Gastroesophageal sphincter (tissue), 4 donors: Measurements from ENCODE around the gene KBTBD6. TPM values are rescaled to one million over a fixed set of nuclear protein-coding genes. Genes with fewer than 3 reads are reported as not detected.
"Not testable (repeated sequence)": the region's sequence is repeated elsewhere in the genome, so short reads cannot be mapped to it uniquely, and the experiment has no call there.

Source experiments
- ATAC-seq: fragments of 150-250 bp; one replicate; pipeline ENCODE4 v1.9.1; 2016; ENCODE audit warnings: mild to moderate bottlenecking, moderate library complexity
- H3K27ac ChIP-seq, 4 donors: fragments of 200-600 bp; sonication (generic) in 3 of 4; 1 replicate in 3 of 4; 2 replicates in 1 of 4; pipeline ENCODE4 v1.5.1; 2016 to 2019
- H3K27me3 ChIP-seq: fragments of 200-600 bp; sonication (generic); one replicate; pipeline ENCODE4 v1.5.1; 2019
- H3K36me3 ChIP-seq, 2 donors: fragments of 200-600 bp; sonication (generic); one replicate each; pipeline ENCODE4 v1.5.1; 2019; ENCODE audit warnings: control low read depth in 1 of 2
- H3K4me1 ChIP-seq, 3 donors: fragments of 200-600 bp; sonication (generic); 1 replicate in 2 of 3; 2 replicates in 1 of 3; pipeline ENCODE4 v1.5.1; 2016 to 2019; ENCODE audit warnings: control low read depth in 2 of 3
- H3K4me3 ChIP-seq, 2 donors: fragments of 200-600 bp; sonication (generic); one replicate each; pipeline ENCODE4 v1.5.1; 2019; ENCODE audit warnings: mild to moderate bottlenecking in 1 of 2, moderate library complexity in 1 of 2
- H3K9me3 ChIP-seq, 3 donors: fragments of 200-600 bp; sonication (generic); one replicate each; pipeline ENCODE4 v1.5.1; 2017 to 2019; ENCODE audit warnings: control low read depth in 2 of 3
- EP300 ChIP-seq: sonication (generic); formaldehyde crosslinking; IDR thresholded peaks from one replicate; pipeline ENCODE4 v1.6.1; 2017; ENCODE audit warnings: antibody characterized with exemption, mild to moderate bottlenecking
- POLR2A ChIP-seq, 2 donors: fragments of 450-650 bp; IDR thresholded peaks; one replicate each; pipeline ENCODE4 v1.6.1; 2017; ENCODE audit warnings: antibody characterized with exemption in 2 of 2, mild to moderate bottlenecking in 2 of 2, moderate library complexity in 1 of 2
- POLR2AphosphoS5 ChIP-seq: sonication (generic); formaldehyde crosslinking; IDR thresholded peaks from one replicate; pipeline ENCODE4 v1.6.1; 2017; ENCODE audit warnings: antibody characterized with exemption
- WGBS, 2 donors: methylation state at CpG; one replicate each; pipeline ENCODE4 v1.1.5; 2018; ENCODE audit warnings: low coverage in 1 of 2; 5-methylcytosine and 5-hydroxymethylcytosine counted together
- total RNA-seq, 4 donors: library from RNA; depleted of rRNA; stranded (reverse); fragments of >200 nt; gene quantifications; one replicate each; pipeline ENCODE4 v1.1.0, GENCODE V29; 2016
- TF ChIP-seq, protein P1 (sequence below), 4 experiments: fragments of 200-600 bp in 2 of 4; fragments of 450-650 bp in 2 of 4; sonication (generic) in 1 of 4; IDR thresholded peaks; one replicate each; pipeline ENCODE4 v1.5.1; 2017 to 2019; ENCODE audit warnings: antibody characterized with exemption in 4 of 4, mild to moderate bottlenecking in 2 of 4, moderate library complexity in 2 of 4

KBTBD6 gene
- total RNA-seq, 4 donors from 2014 or later: 6.1 to 9.8 (median 8.7) TPM

DNA sequence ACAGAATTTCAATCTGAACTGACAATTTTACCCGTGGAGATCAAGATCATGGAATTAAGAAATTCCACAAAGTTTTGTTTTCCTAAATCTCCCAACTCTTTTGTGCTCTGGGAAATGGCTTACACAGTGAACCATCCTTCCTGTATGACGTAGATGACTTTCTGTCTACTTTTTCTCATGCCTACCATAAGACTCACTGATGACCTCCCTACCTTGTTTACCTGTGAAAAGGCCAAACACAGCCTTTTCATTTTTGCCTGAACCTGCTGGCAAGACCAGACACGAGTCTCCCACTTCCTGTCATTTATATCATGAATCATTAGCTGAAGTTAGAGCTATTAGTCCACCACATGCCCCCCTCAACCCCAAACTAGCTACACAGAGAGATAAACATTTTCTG, 4.6 kb upstream of the KBTBD6 start:
- TF ChIP-seq, protein P1, sequence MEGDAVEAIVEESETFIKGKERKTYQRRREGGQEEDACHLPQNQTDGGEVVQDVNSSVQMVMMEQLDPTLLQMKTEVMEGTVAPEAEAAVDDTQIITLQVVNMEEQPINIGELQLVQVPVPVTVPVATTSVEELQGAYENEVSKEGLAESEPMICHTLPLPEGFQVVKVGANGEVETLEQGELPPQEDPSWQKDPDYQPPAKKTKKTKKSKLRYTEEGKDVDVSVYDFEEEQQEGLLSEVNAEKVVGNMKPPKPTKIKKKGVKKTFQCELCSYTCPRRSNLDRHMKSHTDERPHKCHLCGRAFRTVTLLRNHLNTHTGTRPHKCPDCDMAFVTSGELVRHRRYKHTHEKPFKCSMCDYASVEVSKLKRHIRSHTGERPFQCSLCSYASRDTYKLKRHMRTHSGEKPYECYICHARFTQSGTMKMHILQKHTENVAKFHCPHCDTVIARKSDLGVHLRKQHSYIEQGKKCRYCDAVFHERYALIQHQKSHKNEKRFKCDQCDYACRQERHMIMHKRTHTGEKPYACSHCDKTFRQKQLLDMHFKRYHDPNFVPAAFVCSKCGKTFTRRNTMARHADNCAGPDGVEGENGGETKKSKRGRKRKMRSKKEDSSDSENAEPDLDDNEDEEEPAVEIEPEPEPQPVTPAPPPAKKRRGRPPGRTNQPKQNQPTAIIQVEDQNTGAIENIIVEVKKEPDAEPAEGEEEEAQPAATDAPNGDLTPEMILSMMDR (IDR thresholded peaks at IDR 0.05): no peak
- TF ChIP-seq POLR2AphosphoS5 (no peak), POLR2A (IDR thresholded peaks at IDR 0.05) (no peak), EP300 (no peak)
- Histone ChIP-seq H3K27ac (no peak overlapping the region), H3K4me3 (no peak overlapping the region), H3K36me3 (no peaks in the 10 kb centered on the region), H3K9me3 (no peaks in the 10 kb centered on the region), H3K27me3 (no peaks in the 10 kb centered on the region), H3K4me1 (peaks cover 0 to 11% (median 5%) of the 10 kb centered on the region in 3 donors)
- no peak for ATAC-seq
- 64 to 73% methylated on average over 3 of the region's 3 CpGs for WGBS, 2 donors

DNA sequence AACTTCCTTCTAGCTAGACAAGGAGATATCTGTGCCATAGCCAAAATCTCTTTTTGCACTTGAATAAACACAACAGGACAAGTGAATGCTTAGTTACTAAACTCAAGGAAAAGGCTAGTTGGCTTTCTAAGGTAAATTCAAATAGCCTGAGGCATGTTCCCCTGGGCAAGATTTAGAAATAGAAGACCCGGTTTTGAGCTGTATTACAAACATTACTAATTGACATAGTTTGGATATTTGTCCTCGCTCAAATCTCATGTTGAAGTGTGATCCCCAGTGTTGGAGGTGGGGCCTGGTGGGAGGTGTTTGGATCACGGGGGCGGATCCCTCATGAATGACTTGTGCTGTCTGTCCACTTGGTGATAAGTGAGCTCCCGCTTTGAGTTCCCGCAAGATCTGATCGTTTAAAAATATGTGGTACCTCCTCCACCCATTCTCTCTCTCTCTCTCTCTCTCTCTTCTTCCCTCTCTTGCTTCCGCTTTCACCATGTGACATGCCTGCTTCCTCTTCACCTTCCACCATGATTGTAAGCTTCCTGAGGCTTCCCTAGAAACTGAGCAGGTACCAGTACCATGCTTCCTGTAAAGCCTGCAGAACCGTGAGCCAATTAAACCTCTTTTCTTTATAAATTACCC, 3.9 kb upstream of the KBTBD6 start:
- Histone ChIP-seq H3K4me3 (no peak overlapping the region), H3K4me1 (peaks cover 0 to 16% (median 8%) of the 10 kb centered on the region in 3 donors), H3K27ac (no peak overlapping the region), H3K9me3 (no peaks in the 10 kb centered on the region), H3K36me3 (no peaks in the 10 kb centered on the region), H3K27me3 (no peaks in the 10 kb centered on the region)
- 83 to 90% methylated on average over 7 to 9 of the region's 9 CpGs for WGBS, 2 donors
- ATAC-seq: no peak
- no peak for TF ChIP-seq POLR2AphosphoS5
- TF ChIP-seq POLR2A (IDR thresholded peaks at IDR 0.05): no peak
- TF ChIP-seq EP300: no peak
- TF ChIP-seq, protein P1 (IDR thresholded peaks at IDR 0.05): no peak

DNA sequence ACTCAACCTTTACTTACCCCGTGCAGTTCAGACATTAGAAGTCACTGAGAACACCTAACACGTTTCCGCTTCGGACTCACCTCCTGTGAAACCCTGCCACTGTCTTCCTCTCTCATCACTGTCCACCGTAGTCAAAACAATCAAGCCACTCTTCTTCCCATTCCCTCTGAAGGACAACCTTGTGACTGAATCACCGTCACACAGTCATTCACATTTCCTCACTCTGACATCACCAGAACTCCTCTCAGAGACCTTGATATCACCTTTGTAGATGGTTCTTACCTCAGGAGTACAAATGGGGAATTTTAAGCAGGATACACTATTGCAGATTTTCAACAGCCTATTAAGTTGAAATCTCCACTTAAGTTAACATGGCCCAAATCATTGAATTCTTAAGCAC, 1.3 kb upstream of the KBTBD6 start:
- ATAC-seq: no peak
- TF ChIP-seq POLR2A (IDR thresholded peaks at IDR 0.05): no peak
- Histone ChIP-seq H3K36me3 (no peaks in the 10 kb centered on the region), H3K4me1 (peaks cover 0 to 42% (median 19%) of the 10 kb centered on the region in 3 donors), H3K27me3 (no peaks in the 10 kb centered on the region), H3K27ac (no peak overlapping the region), H3K4me3 (no peak overlapping the region), H3K9me3 (no peaks in the 10 kb centered on the region)
- WGBS, 2 donors: 92 to 100% methylated on average over 4 to 6 of the region's 6 CpGs

DNA sequence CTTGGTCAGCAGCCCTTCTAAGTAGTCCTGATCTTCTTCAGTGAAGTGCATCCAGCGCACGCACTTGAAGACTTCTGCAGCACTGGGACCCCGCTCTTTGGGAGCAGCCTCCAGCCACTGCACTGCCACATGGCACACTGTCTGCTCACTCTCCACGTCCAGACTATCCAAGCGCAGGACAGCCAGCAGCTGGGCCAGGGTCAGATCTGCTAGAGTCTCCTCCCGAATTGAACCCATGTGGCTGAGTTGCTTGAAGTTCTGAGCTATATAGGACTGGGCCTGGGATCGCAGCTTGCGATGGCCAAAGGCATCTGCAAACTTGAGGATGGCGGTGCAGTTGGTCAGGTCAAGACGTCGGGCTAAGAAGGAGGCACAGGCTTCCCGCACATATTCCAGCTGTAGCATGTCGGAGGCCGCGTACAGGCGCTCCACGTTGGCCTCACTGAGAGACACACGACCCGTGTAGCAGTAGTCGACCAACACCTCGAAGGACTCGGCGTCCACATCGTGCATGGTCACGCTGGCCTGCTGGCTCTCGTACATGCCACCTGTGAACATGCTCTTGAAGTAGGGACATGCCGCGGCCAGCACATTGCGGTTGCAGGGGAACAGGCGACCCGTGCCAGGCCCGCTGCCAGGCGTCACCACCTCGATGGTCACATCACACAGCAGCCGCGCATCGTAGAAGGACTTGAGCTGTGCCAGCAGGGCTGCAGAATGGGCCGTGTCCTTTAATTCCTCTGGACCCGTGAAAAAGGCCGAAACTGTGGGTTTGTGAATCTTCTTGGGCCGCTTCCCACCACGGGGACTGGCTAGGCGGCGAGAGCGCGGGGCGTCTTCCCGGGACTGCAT, 716 bp downstream of the KBTBD6 start:
- no CpG with 5 or more reads among the region's 48 CpGs for WGBS, 2 donors
- not testable (repeated sequence) for H3K36me3 ChIP-seq, ATAC-seq, H3K9me3 ChIP-seq, H3K27me3 ChIP-seq
- peak overlapping the region; percentile 57 to 94 (median 90) for H3K27ac ChIP-seq
- H3K4me1 ChIP-seq: peaks cover 0 to 62% (median 22%) of the 10 kb centered on the region in 3 donors
- H3K4me3 ChIP-seq: peak overlapping the region; percentile 66 to 85

DNA sequence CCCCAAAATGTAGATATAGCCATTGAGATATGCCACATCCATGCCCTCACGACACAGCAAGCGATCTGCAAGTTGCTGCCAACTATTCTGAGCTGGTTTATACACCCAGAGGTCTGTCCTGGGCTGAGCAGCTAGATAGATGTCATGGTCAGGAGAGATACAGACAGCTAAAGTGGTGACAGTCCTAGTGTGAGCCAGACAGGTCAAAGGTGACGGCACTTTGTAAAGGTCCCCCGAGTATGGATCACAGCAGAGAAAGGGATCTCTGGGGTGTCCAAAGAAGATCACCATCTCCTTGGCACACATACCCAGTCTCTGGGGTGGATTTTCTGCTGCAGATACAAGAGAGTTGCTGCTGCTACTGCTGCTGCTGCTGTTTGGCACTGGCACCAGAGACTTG, 1.4 kb downstream of the KBTBD6 start:
- H3K27ac ChIP-seq, H3K27me3 ChIP-seq, H3K9me3 ChIP-seq, H3K36me3 ChIP-seq, ATAC-seq: not testable (repeated sequence)
- Histone ChIP-seq H3K4me3 (peak overlapping the region in 1 of 2 donors; percentile 85), H3K4me1 (peaks cover 0 to 62% (median 22%) of the 10 kb centered on the region in 3 donors)
- 96 to 100% methylated on average over 1 to 4 of the region's 4 CpGs for WGBS, 2 donors

DNA sequence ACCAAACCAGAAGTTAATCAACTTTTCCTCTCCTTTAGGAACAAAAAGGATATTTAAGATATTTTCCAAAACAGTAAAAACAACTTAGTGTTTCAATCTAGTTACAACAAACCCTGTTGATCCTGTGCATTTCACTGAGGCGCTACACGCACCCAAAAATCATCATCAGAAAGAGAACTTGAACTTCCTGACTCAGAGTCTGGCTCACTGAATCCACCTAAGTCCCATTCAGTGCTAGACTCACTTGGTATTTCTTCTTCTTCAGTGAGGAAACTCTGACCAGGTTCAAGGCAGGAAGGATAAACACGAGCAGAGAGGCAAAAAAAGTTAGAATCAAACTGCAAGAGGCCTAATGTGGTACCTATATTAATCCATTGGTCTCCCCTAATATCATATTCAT, 2.2 kb downstream of the KBTBD6 start:
- no peaks in the 10 kb centered on the region for H3K9me3 ChIP-seq
- 69 to 83% methylated on average over 3 of the region's 3 CpGs for WGBS, 2 donors
- H3K27me3 ChIP-seq: no peaks in the 10 kb centered on the region
- H3K4me1 ChIP-seq: peaks cover 0 to 62% (median 22%) of the 10 kb centered on the region in 3 donors
- no peaks in the 10 kb centered on the region for H3K36me3 ChIP-seq
- TF ChIP-seq EP300 (no peak), POLR2A (IDR thresholded peaks at IDR 0.05) (no peak), POLR2AphosphoS5 (no peak)
- TF ChIP-seq, protein P1 (IDR thresholded peaks at IDR 0.05): no peak
- no peak for ATAC-seq
- H3K27ac ChIP-seq: no peak overlapping the region
- H3K4me3 ChIP-seq: peak overlapping the region in 1 of 2 donors; percentile 85
